ENCODE measurements around the gene PCSK1N.
"Not testable (repeated sequence)": the region's sequence is repeated elsewhere in the genome, so short reads cannot be mapped to it uniquely, and the experiment has no call there.

The PCSK1N gene

DNA sequence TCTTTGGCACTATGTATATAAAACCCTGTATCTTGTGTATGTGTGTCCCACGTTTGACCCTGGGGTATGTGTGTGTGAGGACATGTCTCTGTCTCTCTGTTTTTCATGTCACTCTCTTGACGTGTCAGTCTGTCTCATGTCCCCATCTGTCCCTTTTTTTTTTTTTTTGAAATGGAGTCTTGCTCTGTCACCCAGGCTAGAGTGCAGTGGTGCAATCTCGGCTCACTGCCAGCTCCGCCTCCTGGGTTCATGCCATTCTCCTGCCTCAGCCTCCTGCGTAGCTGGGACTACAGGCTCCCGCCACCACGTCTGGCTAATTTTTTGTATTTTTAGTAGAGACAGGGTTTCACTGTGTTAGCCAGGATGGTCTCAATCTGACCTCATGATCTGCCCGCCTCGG lies 16.0 kb downstream of the PCSK1N start:
- DNase-seq = not testable (repeated sequence)

DNA sequence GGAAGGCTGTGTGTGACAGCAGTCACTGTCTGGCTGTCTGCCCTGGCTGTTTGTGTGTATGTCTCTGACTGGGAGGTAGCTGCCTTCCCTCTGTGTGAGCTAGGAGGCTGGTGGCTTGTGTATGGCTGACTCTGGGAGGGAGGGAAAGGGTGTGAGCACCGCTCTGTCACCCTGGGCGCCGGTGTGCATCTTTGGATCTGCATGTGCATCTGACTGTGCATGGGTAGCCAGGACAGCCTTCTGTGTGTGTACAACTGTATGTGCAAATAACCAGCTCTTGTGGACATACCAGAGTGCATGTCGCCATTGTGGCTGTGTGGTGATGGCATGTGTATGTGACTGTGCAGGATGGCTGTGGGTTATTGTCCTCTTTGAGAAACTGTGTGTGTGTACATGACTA lies 16.5 kb downstream of the PCSK1N start:
- no peak for DNase-seq

DNA sequence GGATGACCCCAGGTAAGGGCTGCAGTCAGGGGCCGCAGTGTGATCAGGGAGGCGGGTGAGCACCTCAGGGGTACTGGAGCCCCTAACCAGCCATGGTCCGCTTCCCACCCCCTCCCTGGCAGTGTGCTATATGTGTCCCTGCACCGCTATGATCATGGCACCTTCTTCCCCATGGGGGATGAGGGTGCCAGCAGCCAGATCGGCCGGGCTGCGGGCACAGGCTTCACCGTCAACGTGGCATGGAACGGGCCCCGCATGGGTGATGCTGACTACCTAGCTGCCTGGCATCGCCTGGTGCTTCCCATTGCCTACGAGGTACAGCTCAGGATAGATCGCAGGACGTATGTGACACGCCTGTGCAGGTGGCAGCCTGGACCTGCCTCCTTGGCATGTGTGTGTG lies 17.3 kb downstream of the PCSK1N start:
- DNase-seq = no peak

DNA sequence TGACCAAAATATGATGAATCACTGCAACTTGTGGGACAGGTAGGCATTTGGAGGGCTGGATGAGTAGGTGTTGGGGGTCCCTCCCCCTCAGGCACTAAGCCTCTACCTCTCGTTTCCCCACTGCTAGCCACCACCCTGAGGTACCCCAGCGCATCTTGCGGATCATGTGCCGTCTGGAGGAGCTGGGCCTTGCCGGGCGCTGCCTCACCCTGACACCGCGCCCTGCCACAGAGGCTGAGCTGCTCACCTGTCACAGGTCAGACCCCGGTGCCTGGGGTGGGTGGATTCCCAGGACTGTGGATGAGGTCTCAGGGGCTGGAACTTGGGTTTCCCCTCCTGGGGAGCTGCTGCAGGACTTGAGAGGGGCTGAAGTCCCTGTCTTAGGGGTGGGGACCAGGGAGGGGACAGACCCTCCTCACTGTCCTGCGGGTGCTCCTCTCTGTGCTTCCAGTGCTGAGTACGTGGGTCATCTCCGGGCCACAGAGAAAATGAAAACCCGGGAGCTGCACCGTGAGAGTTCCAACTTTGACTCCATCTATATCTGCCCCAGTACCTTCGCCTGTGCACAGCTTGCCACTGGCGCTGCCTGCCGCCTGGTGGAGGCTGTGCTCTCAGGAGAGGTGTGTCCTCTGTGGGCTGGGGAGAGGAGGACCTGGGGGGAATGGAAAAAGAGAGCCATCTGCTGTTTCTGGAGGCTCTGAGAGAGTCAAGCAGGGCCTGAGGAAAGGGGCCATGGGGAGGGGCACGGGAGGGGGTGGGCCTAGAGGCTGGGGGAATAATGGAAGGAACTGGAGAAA lies 19.2 kb downstream of the PCSK1N start:
- DNase-seq = no peak

DNA sequence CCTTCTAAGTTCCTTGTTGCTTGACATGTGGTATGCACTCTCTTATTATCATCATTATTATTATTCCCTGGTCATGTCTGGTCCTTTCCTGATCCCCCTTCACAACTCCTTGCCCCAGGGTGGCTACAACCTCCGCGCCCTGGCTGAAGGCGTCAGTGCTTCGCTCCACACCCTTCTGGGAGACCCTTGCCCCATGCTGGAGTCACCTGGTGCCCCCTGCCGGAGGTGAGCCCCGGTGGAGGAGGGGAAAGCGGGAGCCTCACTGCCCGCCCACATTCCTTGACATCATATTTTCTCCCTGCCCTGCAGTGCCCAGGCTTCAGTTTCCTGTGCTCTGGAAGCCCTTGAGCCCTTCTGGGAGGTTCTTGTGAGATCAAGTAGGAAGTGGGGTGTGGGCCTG lies 20.1 kb downstream of the PCSK1N start:
- no peak for DNase-seq

DNA sequence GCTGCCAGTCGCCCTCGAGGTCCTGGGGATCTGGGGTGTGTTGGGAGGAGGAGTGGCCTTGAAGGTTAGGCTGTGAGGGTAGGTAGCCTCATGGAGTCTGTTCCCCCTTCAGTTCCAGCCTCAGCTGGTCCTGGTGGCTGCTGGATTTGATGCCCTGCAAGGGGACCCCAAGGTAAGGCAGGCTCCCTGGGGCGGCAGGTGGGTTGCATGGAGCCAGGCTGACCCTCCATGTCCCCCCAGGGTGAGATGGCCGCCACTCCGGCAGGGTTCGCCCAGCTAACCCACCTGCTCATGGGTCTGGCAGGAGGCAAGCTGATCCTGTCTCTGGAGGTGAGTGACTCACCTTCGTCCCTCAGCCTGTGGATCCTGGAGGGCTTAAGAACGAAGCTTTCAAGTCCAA lies 20.7 kb downstream of the PCSK1N start:
- no peak for DNase-seq

DNA sequence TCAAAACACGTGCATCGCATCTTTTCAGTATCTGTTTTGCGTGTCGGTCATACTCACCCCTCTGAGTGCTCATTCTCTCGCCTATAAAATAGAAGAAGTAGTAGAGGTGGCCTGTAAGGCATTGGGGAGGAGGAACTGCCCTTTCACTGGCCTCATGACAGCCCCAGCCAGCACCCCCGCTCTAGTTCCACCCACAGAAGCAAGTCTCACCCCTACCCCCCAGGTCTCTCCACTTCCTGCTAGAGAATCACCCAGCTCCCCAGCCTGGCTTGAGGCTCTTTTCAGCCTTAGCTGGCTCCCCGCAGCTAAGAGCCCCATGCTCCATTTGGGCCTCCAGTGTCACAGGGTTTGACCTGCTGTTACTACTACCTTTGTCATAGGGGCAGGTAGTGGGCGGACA lies 21.8 kb downstream of the PCSK1N start:
- DNase-seq = no peak

DNA sequence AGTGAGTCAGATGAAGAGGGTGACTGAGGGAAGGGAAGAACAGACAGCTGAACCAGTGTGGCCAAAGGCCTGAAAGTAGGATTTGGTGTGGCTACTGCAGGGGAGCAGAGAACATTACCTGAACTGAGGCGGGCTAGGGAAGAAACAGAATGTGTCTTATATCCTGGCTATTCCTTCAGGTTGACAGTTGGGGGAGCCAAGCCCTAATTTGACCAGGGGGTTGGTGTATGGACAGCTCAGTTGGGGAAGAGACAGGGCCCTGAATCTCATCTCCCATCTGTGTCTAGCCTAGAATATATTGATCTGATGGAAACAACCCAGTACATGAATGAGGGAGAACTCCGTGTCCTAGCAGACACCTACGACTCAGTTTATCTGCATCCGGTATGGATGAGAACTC lies 29.3 kb downstream of the PCSK1N start:
- no peak for DNase-seq

DNA sequence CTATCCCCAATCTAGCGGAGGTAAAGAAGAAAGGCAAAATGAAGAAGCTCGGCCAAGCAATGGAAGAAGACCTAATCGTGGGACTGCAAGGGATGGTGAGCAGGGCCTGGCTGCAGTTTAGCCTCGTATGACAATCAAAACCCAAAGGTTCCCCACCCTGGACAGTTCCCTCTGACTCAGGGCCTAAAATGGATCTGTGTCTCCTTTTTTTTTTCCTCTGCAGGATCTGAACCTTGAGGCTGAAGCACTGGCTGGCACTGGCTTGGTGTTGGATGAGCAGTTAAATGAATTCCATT lies 32.6 kb downstream of the PCSK1N start:
- DNase-seq = no peak

DNA sequence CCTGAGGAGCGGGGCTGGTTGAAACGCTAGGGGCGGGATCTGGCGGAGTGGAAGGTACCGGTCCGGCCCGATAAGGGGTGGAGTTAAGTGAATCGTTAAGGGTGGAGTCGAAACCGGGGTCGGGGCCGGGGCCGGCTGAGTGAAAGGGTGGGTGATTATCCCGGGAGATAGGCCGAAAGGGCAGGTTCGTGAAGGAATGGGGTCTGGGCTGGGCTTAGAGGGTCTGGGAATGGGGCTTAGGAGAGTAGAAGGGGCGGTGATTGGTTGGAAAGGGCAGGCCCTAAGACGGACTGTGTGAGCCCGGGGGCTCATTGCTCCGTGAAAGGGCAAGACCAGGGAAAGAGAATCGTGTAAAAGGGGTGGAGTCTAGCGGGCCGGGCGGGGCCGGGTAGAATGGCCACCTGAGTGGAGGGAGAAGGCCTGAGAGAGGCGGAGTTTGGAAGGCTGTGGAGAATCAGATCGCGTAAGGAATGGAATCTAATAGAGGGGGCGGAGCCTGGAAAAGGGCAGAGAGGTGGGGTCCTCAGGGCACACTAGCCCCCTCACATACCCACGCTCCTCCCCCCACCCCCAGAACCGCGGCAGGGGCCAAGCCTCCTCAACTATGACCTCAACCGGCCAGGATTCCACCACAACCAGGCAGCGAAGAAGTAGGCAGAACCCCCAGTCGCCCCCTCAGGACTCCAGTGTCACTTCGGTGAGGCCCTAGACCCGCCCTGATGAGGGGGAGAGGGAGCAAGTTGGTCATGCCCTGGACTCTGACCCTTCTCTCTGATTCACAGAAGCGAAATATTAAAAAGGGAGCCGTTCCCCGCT lies 33.1 kb downstream of the PCSK1N start:
- DNase-seq = peak; percentile 55

DNA sequence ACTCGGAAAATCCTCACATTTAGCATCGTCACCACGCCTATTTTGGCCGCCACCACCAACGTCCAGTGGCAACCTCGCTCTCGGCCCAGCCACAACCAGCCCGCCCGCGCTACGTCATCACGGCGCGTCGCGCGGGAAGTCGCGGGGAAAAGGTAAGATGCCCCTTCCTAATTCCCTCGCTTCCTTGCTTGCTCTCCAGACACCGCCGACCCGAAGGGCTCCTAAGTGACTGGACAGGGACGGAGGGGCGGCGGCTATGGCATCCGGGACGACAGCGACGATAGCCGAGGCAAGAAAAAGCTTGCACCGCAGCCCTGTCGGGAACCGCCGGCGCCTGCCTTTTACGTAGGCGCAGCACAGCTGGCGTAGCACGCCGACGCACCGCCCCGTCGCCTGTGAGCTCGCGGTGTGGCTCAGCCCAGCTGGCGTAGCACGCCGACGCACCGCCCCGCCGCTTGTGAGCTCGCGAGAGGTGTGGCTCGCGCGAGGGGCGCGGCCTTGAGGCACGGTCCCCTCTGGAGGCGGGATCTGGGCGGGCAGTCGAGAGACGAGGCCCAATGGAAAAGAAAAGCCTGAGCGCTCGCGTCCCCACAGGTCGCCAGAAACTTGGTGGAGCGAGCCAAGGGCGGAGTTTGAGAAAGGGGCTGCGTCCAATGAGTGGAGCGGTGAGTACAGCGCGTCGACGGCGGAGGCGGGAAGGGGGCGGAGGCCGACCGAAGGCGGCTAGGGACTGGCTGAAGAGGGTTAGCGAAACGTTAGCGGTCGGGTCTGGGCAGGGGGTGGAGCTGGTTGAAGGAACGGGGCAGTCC lies 33.9 kb downstream of the PCSK1N start, which contains the start of gene HDAC6:
Gene HDAC6 (plus strand): TSS at position 788 of the 809 bp plus-strand sequence. CDS start 626 bp downstream, outside the sequence.
- peak; percentile 92 for DNase-seq

DNA sequence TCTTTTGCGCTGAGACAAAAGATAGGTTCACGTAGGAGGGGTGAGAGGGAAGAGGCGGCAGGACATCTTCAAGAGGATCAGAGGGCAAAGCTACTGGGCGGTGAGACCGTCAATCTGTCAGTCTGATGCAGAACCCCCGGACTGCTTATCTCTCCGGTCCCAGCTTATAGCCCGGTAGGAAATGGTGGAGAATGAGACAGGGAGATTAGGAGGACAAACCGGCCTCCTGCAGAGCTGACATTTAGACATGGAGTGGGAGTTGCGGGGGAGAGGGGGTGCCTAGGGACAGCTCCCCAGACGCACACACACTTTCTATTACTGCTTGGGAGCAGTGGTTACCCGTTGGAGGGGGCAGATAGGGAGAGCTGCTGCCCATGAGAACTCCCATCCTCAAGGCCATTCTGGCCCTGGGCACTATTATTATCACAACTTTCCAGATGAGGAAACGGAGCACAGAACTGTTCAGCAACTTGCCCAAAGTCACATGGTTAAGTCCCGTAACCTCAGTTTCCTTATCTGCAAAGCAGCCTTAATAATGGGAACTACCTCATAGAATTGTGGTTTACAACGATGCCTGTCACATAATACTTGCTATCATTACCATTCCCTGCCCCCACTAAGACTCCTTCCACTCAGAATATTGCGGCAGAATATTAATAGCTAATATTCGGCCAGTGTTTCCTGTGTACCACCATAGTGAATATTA lies 34.7 kb downstream of the PCSK1N start:
- no peak for DNase-seq

DNA sequence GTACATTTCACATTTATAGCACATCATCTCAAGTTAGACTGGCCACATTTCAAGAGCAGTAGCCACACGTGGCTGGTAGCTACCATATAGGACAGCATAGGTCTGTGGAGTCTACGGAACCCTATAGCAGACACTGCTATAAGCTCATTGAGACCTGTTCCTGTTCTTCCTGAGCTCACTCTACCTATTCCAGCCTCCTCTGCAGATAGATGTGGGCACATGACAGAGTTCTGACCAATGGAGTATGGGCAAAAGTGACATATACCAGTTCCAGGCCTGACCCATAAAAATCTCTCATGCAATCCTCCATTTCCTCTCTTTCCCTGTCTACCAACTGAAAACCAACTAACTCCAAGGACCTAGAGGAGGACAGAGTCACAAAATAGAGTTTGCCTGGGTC lies 37.1 kb downstream of the PCSK1N start:
- DNase-seq = no peak

DNA sequence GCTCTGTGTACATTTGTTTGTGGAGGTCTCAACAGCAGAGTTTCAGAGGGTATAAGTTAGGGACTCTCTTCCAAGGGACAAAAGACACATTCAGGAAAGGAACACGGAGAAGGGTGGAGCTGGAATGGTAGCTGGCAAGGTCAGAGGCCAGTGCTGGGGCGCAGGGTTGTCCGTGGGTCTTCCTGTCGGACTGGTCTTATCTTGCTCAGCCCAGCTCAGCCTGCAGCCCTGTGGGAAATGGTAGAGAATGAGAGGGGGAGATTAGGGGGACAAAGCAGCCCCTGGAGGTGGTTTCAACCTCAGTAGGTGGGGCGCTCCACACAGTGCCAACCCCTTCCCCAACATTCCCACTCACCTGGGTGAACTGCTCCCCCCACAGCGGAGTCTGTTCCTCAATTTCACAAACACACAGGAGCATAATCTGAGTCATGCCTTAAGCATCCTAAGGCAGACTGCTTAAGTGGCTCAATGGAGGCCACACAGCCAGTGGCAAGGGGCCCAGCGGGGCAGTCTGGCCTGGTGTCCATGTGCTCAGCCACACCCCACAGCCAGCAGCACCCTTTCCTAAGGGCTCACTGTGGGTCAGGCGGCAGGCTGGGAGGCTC lies 40.4 kb downstream of the PCSK1N start:
- DNase-seq = no peak

DNA sequence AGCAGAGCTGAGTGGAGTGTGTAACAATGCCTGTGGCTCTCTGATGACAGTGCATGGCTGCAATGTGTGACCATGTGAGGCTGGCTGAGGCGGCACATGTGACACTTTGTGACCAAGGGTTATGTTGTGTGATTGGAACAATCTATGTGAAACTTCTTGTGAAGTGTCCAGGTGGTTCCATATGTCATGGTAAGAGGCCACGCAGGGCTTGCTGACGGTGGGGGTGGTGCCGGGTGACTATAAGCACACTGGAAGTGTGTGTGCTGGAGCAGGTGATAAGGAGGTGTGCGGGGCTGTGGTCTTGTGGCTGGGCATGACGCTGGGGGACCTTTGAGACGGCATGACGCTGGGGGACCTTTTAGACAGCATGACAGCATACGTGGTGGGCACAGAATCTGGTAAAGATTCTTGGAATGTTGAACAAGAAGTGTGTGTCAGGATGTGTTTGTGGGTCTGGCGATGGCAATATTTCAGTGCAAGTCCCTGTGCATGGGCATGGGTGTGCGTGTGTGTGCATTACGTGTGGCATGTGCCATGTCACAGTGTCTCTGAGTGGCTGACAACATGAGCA lies 41.0 kb downstream of the PCSK1N start:
- no peak for DNase-seq

DNA sequence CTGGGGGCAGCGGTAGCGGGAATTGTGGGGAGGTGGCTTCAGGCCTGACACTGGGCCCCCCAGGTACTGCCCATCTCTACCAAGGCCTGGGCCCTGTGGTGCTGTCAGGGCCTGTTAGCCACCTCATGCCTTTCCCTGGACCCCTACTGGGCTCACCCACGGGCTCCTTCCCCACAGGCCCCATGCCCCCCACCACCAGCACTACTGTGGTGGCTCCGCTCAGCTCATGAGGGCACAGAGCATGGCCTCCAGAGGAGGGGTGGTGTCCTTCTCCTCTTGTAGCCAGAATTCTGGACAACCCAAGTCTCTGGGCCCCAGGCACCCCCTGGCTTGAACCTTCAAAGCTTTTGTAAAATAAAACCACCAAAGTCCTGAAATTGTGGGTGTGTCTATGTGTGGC lies 41.5 kb downstream of the PCSK1N start:
- DNase-seq = no peak

DNA sequence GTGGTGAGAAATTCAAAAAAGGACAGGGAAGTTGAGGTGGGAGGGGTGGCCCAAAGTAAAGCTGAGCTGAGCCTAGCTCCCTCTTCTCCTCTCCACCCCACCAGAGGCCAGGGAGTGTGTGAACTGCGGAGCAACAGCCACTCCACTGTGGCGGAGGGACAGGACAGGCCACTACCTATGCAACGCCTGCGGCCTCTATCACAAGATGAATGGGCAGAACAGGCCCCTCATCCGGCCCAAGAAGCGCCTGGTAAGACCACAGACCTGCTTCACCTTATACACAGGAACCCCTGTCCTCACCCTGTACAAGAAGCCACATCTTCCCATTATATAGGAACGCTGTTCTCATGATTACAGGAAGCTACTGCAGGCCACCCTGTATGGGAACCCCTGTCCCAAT lies 43.2 kb downstream of the PCSK1N start:
- DNase-seq = no peak

DNA sequence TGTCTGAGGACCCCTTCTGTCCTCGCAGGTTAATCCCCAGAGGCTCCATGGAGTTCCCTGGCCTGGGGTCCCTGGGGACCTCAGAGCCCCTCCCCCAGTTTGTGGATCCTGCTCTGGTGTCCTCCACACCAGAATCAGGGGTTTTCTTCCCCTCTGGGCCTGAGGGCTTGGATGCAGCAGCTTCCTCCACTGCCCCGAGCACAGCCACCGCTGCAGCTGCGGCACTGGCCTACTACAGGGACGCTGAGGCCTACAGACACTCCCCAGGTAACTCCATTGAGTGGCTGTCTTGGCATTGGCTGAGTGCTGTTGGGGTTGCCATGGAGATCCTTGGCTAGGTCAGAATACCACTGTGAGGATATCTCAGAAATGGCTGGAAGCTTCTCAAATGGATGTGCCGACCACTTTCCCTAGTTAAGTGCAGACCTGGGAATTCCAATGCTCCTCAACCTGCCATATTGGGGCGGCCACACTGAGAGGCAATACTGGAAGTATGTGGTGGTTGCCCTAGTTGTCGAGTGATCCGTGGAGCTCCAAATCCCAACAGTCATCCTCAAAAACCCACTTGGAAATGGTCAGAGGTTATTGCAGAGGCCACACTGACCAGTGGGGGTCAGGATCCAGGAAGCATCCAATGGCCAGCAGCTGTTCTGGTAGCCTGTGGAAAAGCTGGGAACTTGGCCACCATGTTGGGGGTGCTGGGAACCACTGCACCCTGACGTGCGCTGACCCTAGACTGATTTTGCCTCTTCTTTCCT lies 44.2 kb downstream of the PCSK1N start:
- no peak for DNase-seq

DNA sequence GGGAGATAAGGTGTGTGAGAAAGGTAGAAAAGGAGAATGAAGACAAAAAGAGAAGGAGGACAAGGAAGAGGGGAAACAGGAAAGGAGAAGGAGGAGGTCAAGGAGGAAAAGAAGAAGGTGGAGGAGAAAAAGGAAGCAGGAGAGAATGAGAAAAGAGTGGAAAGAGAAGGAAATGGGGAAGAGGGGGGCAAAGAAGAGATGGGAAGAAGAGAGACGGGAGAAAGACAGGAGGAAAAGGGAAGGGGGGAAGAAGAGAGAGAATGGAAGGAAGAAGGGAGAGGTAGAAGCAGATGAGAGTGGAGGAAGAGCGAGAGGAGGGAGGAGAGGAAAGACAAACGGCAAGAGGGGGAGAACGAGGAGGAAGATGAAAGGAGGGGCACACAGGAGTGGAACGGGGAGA lies 44.9 kb downstream of the PCSK1N start:
- no peak for DNase-seq

DNA sequence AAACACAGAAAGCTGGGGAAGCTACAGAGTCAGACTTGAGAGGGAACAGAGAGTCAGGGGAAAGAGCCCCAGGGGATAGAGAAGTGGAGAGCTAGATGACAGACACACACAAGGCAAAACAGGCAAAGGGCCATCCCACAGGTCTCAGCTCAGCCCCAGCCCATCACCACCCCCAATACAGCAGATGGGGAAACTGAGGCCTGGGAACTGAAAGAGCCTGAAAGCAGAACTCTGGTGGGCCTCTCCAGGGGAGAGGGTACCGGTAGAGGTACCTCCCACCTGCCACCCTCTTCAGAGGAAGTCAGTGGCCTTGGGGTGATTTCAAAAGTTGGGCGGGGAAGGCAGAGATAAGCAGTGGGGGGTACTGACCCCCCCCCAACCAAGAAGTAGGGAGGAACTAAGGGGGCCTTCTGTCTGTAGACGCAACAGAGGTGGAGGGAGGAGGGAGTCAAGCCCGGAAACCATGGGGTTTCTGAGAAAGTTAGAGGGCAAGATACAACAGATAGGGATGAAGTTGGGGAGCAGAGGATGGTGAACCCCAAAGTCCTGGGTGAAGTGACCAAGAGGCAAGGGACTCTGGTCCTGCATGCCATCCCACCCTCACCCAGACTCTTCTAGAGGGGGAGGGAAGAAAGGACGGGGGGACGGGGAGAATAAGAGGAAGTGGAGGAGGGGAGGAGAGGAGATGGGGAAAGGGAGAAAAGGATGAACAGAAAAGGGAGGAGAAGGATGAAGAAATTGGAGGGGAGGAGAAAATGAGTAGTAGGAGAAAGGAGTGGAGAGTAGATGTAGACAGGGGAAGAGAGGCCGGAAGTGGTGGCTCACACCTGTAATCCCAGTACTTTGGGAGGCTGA lies 45.8 kb downstream of the PCSK1N start:
- DNase-seq = no peak

Data from stimulated activated CD4-positive, alpha-beta T cell treated with anti-CD3 and anti-CD28 coated beads, Interleukin-4, amount 100 ng/mL, for 1 hour (primary cell).